Lung (tissue), 12 donors: Measurements from ENCODE around the gene ZFC3H1. TPM values are rescaled to one million over a fixed set of nuclear protein-coding genes. Genes with fewer than 3 reads are reported as not detected.

ENCODE experiments used
- ATAC-seq: fragments of 200-7000 bp; cut with Tn5 transposase; one replicate; pipeline ENCODE4 v1.9.1; 2020; ENCODE audit warnings: moderate number of reproducible peaks; ENCODE audit not compliant: insufficient read depth, low FRiP score
- DNase-seq, 3 donors: peaks; one replicate each; pipeline ENCODE4 v3.0.0-alpha.2; 2013 to 2017
- H3K27ac ChIP-seq, 2 donors: one replicate each; pipeline ENCODE4 v1.5.1; 2013; ENCODE audit warnings: mild to moderate bottlenecking in 2 of 2, moderate library complexity in 2 of 2, control low read depth in 1 of 2, inconsistent platforms in 1 of 2, low read depth in 1 of 2, low read length in 1 of 2
- H3K27me3 ChIP-seq, 3 donors: one replicate each; pipeline ENCODE4 v1.5.1; 2013; ENCODE audit warnings: low read length in 2 of 3; ENCODE audit not compliant: control insufficient read depth in 3 of 3, insufficient read depth in 3 of 3
- H3K36me3 ChIP-seq, 4 donors: one replicate each; pipeline ENCODE4 v1.5.1; 2013; ENCODE audit warnings: low read length in 4 of 4, mild to moderate bottlenecking in 1 of 4, moderate library complexity in 1 of 4; ENCODE audit not compliant: control insufficient read depth in 4 of 4, insufficient read depth in 4 of 4
- H3K4me1 ChIP-seq, 5 donors: one replicate each; pipeline ENCODE4 v1.5.1; 2013; ENCODE audit warnings: low read length in 5 of 5, mild to moderate bottlenecking in 2 of 5, moderate library complexity in 1 of 5; ENCODE audit not compliant: control insufficient read depth in 5 of 5, insufficient read depth in 5 of 5
- H3K4me3 ChIP-seq: one replicate; pipeline ENCODE4 v1.5.1; 2013; ENCODE audit warnings: mild to moderate bottlenecking, control low read depth, moderate library complexity
- H3K9ac ChIP-seq, 2 donors: one replicate each; pipeline ENCODE4 v1.5.1; 2013; ENCODE audit warnings: low read length in 2 of 2, control low read depth in 1 of 2; ENCODE audit not compliant: insufficient read depth in 1 of 2
- H3K9me3 ChIP-seq, 4 donors: one replicate each; pipeline ENCODE4 v1.5.1; 2013; ENCODE audit warnings: low read length in 3 of 4, mild to moderate bottlenecking in 1 of 4, moderate library complexity in 1 of 4; ENCODE audit not compliant: control insufficient read depth in 4 of 4, insufficient read depth in 3 of 4
- CTCF ChIP-seq: IDR thresholded peaks from 2 replicates; pipeline ENCODE4 v1.5.1; 2012; ENCODE audit warnings: mild to moderate bottlenecking; ENCODE audit errors: control extremely low read depth, extremely low read depth
- WGBS, 2 donors: extraction: QIAGEN DNeasy Blood & Tissue Kit; methylation state at CpG; one replicate each; pipeline ENCODE4 v1.1.7; 2013; 5-methylcytosine and 5-hydroxymethylcytosine counted together
- polyA plus RNA-seq, 2 donors: library from polyadenylated mRNA; stranded (reverse); fragments of 200-250 nt; gene quantifications; one replicate each; pipeline ENCODE4 v1.2.1, GENCODE V29; 2013
- total RNA-seq, 2 donors: library from RNA; depleted of rRNA in 1 of 2; stranded (reverse); fragments of >200 nt in 1 of 2; gene quantifications; one replicate each; pipeline ENCODE4 v1.2.1, GENCODE V29; 2014 to 2021
- donor health status: control.
- donor health status: control.
- donor health status: Bipolar disorder and iron deficiency.
- donor health status: healthy.
- donor health status: DM: yes; HTN: yes; CAD: no.

ZFC3H1 gene
- total and polyA plus RNA-seq, 4 donors = 15.5 to 107 (median 29.6) TPM

- Histone ChIP-seq H3K9ac (no peak overlapping the region), H3K27ac (no peak overlapping the region), H3K4me1 (peaks cover 0 to 3% (median 0%) of the 10 kb centered on the region in 5 donors), H3K36me3 (no peaks in the 10 kb centered on the region), H3K9me3 (no peaks in the 10 kb centered on the region), H3K4me3 (no peak overlapping the region), H3K27me3 (peaks cover 0 to 2% (median 0%) of the 10 kb centered on the region in 3 donors)
- TF ChIP-seq CTCF = no peak
- WGBS, 2 donors = 84 to 85% methylated on average over 3 of the region's 3 CpGs
- DNase-seq = no peak
- no peak for ATAC-seq
These were observed 79.3 kb downstream of the ZFC3H1 start for GRCh38 chr12:71584356-71584755.

- peaks cover 0 to 2% (median 0%) of the 10 kb centered on the region in 3 donors for H3K27me3 ChIP-seq
These were observed 80.7 kb downstream of the ZFC3H1 start for GRCh38 chr12:71582925-71583324.

GRCh38 chr12:71581206-71581605 is 82.4 kb downstream of the ZFC3H1 start:
- H3K27me3 ChIP-seq = peaks cover 0 to 2% (median 0%) of the 10 kb centered on the region in 3 donors
- H3K4me3 ChIP-seq = no peak overlapping the region
- no peak for TF ChIP-seq CTCF
- DNase-seq = no peak
- no peaks in the 10 kb centered on the region for H3K36me3 ChIP-seq
- no peaks in the 10 kb centered on the region for H3K9me3 ChIP-seq
- peaks cover 0 to 3% (median 0%) of the 10 kb centered on the region in 5 donors for H3K4me1 ChIP-seq
- no peak for ATAC-seq
- WGBS, 2 donors = 68 to 77% methylated on average over 3 of the region's 3 CpGs
- no peak overlapping the region for H3K27ac ChIP-seq
- H3K9ac ChIP-seq = no peak overlapping the region

More at GRCh38 chr12:71582925-71583324, 80.7 kb downstream of the ZFC3H1 start:
- H3K4me3 ChIP-seq = no peak overlapping the region
- H3K9ac ChIP-seq = no peak overlapping the region
- TF ChIP-seq CTCF = no peak
- WGBS, 2 donors = 84 to 89% methylated on average over 2 of the region's 2 CpGs
- no peaks in the 10 kb centered on the region for H3K9me3 ChIP-seq
- no peak overlapping the region for H3K27ac ChIP-seq
- no peak for ATAC-seq
- H3K4me1 ChIP-seq = peaks cover 0 to 3% (median 0%) of the 10 kb centered on the region in 5 donors
- no peak for DNase-seq
- no peaks in the 10 kb centered on the region for H3K36me3 ChIP-seq

GRCh38 chr12:71578694-71579258 is 84.9 kb downstream of the ZFC3H1 start:
- Histone ChIP-seq H3K36me3 (no peaks in the 10 kb centered on the region), H3K9ac (no peak overlapping the region), H3K4me1 (peaks cover 0 to 3% (median 0%) of the 10 kb centered on the region in 5 donors), H3K9me3 (no peaks in the 10 kb centered on the region), H3K27ac (no peak overlapping the region), H3K27me3 (no peaks in the 10 kb centered on the region), H3K4me3 (no peak overlapping the region)
- no peak for TF ChIP-seq CTCF
- 75 to 81% methylated on average over 5 of the region's 5 CpGs for WGBS, 2 donors
- DNase-seq (no peak), ATAC-seq (no peak)
